ENCODE measurements around the gene PKNOX2. TPM values are rescaled to one million over a fixed set of nuclear protein-coding genes. Genes with fewer than 3 reads are reported as not detected.

The PKNOX2 gene
- total RNA-seq, 4 donors from 2014 or later: 0.83 to 4.1 (median 2.5) TPM

GRCh38 chr11:125245299-125245698 lies 80.7 kb downstream of the PKNOX2 start:
- intact Hi-C loops (cut with DNase I): no loop called here
- 81% methylated on average over 4 of the region's 4 CpGs for WGBS
- Histone ChIP-seq H3K4me3 (no peak overlapping the region), H3K27ac (replicated peaks in 1 of 4) (no peak overlapping the region), H3K4me1 (no peaks in the 10 kb centered on the region), H3K36me3 (no peaks in the 10 kb centered on the region), H3K9me3 (no peaks in the 10 kb centered on the region), H3K27me3 (no peaks in the 10 kb centered on the region)
- TF ChIP-seq EP300 (IDR thresholded peaks at IDR 0.05) (no peak), POLR2A (IDR thresholded peaks at IDR 0.05; ENCODE audit: low read depth) (no peak), CTCF (IDR thresholded peaks at IDR 0.05) (no peak), POLR2AphosphoS5 (IDR thresholded peaks at IDR 0.05) (no peak)
- no peak for DNase-seq (ENCODE audit: extremely low spot score)

GRCh38 chr11:125247431-125247830 lies 82.9 kb downstream of the PKNOX2 start:
- Histone ChIP-seq H3K4me1 (no peaks in the 10 kb centered on the region), H3K9me3 (no peaks in the 10 kb centered on the region), H3K36me3 (no peaks in the 10 kb centered on the region), H3K27ac (replicated peaks in 1 of 4) (no peak overlapping the region), H3K27me3 (no peaks in the 10 kb centered on the region), H3K4me3 (no peak overlapping the region)
- intact Hi-C loops (cut with DNase I): no loop called here
- WGBS: 86% methylated on average over 2 of the region's 2 CpGs
- no peak for DNase-seq (ENCODE audit: extremely low spot score)
- no peak for TF ChIP-seq EP300 (IDR thresholded peaks at IDR 0.05)
- TF ChIP-seq CTCF (IDR thresholded peaks at IDR 0.05): no peak
- no peak for TF ChIP-seq POLR2AphosphoS5 (IDR thresholded peaks at IDR 0.05)
- TF ChIP-seq POLR2A (IDR thresholded peaks at IDR 0.05; ENCODE audit: low read depth): no peak

GRCh38 chr11:125250318-125251213 lies 86.0 kb downstream of the PKNOX2 start:
- no peak overlapping the region for H3K27ac ChIP-seq (replicated peaks in 1 of 4)
- DNase-seq (ENCODE audit: extremely low spot score): no peak
- no peaks in the 10 kb centered on the region for H3K27me3 ChIP-seq
- no peaks in the 10 kb centered on the region for H3K36me3 ChIP-seq
- intact Hi-C loops (cut with DNase I): no loop called here
- no peak overlapping the region for H3K4me3 ChIP-seq
- TF ChIP-seq POLR2A (IDR thresholded peaks at IDR 0.05; ENCODE audit: low read depth): no peak
- no peak for TF ChIP-seq EP300 (IDR thresholded peaks at IDR 0.05)
- TF ChIP-seq CTCF (IDR thresholded peaks at IDR 0.05): no peak
- no peak for TF ChIP-seq POLR2AphosphoS5 (IDR thresholded peaks at IDR 0.05)
- WGBS: 74% methylated on average over 16 of the region's 17 CpGs
- H3K9me3 ChIP-seq: no peaks in the 10 kb centered on the region
- H3K4me1 ChIP-seq: peaks cover 0 to 3% (median 0%) of the 10 kb centered on the region in 4 donors

GRCh38 chr11:125251214-125251545 lies 86.6 kb downstream of the PKNOX2 start:
- no peak for TF ChIP-seq POLR2A (IDR thresholded peaks at IDR 0.05; ENCODE audit: low read depth)
- TF ChIP-seq EP300 (IDR thresholded peaks at IDR 0.05): no peak
- TF ChIP-seq CTCF (IDR thresholded peaks at IDR 0.05): no peak
- TF ChIP-seq POLR2AphosphoS5 (IDR thresholded peaks at IDR 0.05): no peak

More at GRCh38 chr11:125251214-125251545, 86.6 kb downstream of the PKNOX2 start:
- no peak for DNase-seq (ENCODE audit: extremely low spot score)
- Histone ChIP-seq H3K4me1 (peaks cover 0 to 3% (median 0%) of the 10 kb centered on the region in 4 donors), H3K9me3 (no peaks in the 10 kb centered on the region), H3K36me3 (no peaks in the 10 kb centered on the region), H3K27me3 (no peaks in the 10 kb centered on the region), H3K27ac (replicated peaks in 1 of 4) (no peak overlapping the region), H3K4me3 (no peak overlapping the region)
- intact Hi-C loops (cut with DNase I): no loop called here
- WGBS: 91% methylated on average over 5 of the region's 5 CpGs

Measured in esophagus muscularis mucosa (tissue), 4 donors.